GM12872 (cell line): ENCODE results near the gene SORBS1.

Experiments
- CTCF ChIP-seq: IDR thresholded peaks from 3 replicates; pipeline ENCODE4 v1.5.1; 2011; ENCODE audit warnings: low read depth, mild to moderate bottlenecking, low read length, moderate library complexity; ENCODE audit not compliant: insufficient read depth

Gene SORBS1

GRCh38 chr10:95573964-95574604, 12.9 kb upstream of the SORBS1 start:
- TF ChIP-seq CTCF, result no peak

GRCh38 chr10:95573527-95573926, 12.4 kb upstream of the SORBS1 start:
- no peak for TF ChIP-seq CTCF

- TF ChIP-seq CTCF, result no peak
Measured at GRCh38 chr10:95572131-95572820, 11.1 kb upstream of the SORBS1 start.

GRCh38 chr10:95571390-95571789, 10.2 kb upstream of the SORBS1 start:
- TF ChIP-seq CTCF, result no peak

GRCh38 chr10:95569368-95569767, 8.2 kb upstream of the SORBS1 start:
- no peak for TF ChIP-seq CTCF

- no peak for TF ChIP-seq CTCF
Measured at GRCh38 chr10:95567903-95568630, 6.9 kb upstream of the SORBS1 start.

- TF ChIP-seq CTCF, result no peak
Measured at GRCh38 chr10:95566136-95566535, 5.0 kb upstream of the SORBS1 start.
